CD14-positive monocyte (primary cell): Measurements from ENCODE around the gene MLLT1. TPM values are rescaled to one million over a fixed set of nuclear protein-coding genes. Genes with fewer than 3 reads are reported as not detected.

Experiments used
- DNase-seq, 3 donors: peaks; one replicate each; pipeline ENCODE4 v3.0.0-alpha.2; 2011 to 2022
- H2AFZ ChIP-seq: 2 replicates; pipeline ENCODE4 v1.6.0; 2012; ENCODE audit warnings: mild to moderate bottlenecking, low read depth, low read length, inconsistent platforms; ENCODE audit not compliant: insufficient read depth, poor library complexity, severe bottlenecking
- H3K27ac ChIP-seq, 2 donors: 1 replicate in 1 of 2; 2 replicates in 1 of 2; pipeline ENCODE4 v1.5.1; 2012 to 2013; ENCODE audit warnings: low read length in 2 of 2, control low read depth in 1 of 2, inconsistent platforms in 1 of 2, low read depth in 1 of 2, mild to moderate bottlenecking in 1 of 2
- H3K27me3 ChIP-seq, 2 donors: one replicate each; pipeline versions ENCODE4 v1.6.0 to v1.6.1; 2011 to 2013; ENCODE audit warnings: low read length in 2 of 2; ENCODE audit not compliant: control insufficient read depth in 2 of 2, insufficient read depth in 2 of 2
- H3K36me3 ChIP-seq, 2 donors: replicated peaks in 1 of 2; 1 replicate in 1 of 2; 2 replicates in 1 of 2; pipeline versions ENCODE4 v1.5.1 to v1.6.1; 2012 to 2013; ENCODE audit warnings: low read length in 2 of 2, control low read depth in 1 of 2, inconsistent platforms in 1 of 2, mild to moderate bottlenecking in 1 of 2; ENCODE audit not compliant: insufficient read depth in 2 of 2, control insufficient read depth in 1 of 2
- H3K4me1 ChIP-seq, 2 donors: 1 replicate in 1 of 2; 2 replicates in 1 of 2; pipeline versions ENCODE4 v1.5.1 to v1.6.1; 2012 to 2013; ENCODE audit warnings: low read length in 2 of 2, control low read depth in 1 of 2, inconsistent platforms in 1 of 2, mild to moderate bottlenecking in 1 of 2, moderate library complexity in 1 of 2; ENCODE audit not compliant: insufficient read depth in 2 of 2, control insufficient read depth in 1 of 2
- H3K4me2 ChIP-seq: replicated peaks from 2 replicates; pipeline ENCODE3; 2012; ENCODE audit warnings: low read length, moderate library complexity, mild to moderate bottlenecking; ENCODE audit not compliant: poor library complexity, severe bottlenecking; ENCODE audit errors: extremely low read depth
- H3K4me3 ChIP-seq, 3 experiments: fragments of 200-600 bp in 1 of 3; sonication (generic) in 1 of 3; replicated peaks in 1 of 3; 1 replicate in 2 of 3; 2 replicates in 1 of 3; pipeline ENCODE4 v1.5.1; 2011 to 2013; ENCODE audit warnings: low read length in 3 of 3, mild to moderate bottlenecking in 3 of 3, control low read depth in 2 of 3, low read depth in 2 of 3, inconsistent platforms in 1 of 3, moderate library complexity in 1 of 3
- H3K79me2 ChIP-seq: 2 replicates; pipeline ENCODE4 v1.6.0; 2012; ENCODE audit warnings: mild to moderate bottlenecking, control low read depth, inconsistent platforms, low read length, moderate library complexity; ENCODE audit not compliant: insufficient read depth
- H3K9ac ChIP-seq: 2 replicates; pipeline ENCODE4 v1.6.0; 2017; ENCODE audit warnings: low read length, mild to moderate bottlenecking; ENCODE audit not compliant: insufficient read depth, poor library complexity, severe bottlenecking
- H3K9me3 ChIP-seq, 2 donors: replicated peaks in 1 of 2; 1 replicate in 1 of 2; 2 replicates in 1 of 2; pipeline versions ENCODE4 v1.5.1 to v1.6.1; 2012 to 2013; ENCODE audit warnings: low read length in 2 of 2, control low read depth in 1 of 2; ENCODE audit not compliant: control insufficient read depth in 1 of 2, insufficient read depth in 1 of 2
- H4K20me1 ChIP-seq: 2 replicates; pipeline ENCODE4 v1.6.0; 2012; ENCODE audit warnings: mild to moderate bottlenecking, low read length, control low read depth, moderate library complexity; ENCODE audit not compliant: insufficient read depth
- H3K27ac Mint-ChIP-seq, 7 donors: one replicate each; pipeline ENCODE4 v1.8.0; 2020; ENCODE audit warnings: mild to moderate bottlenecking in 7 of 7, mixed read lengths in 7 of 7, moderate library complexity in 6 of 7, inconsistent platforms in 2 of 7
- H3K27me3 Mint-ChIP-seq, 3 donors: one replicate each; pipeline ENCODE4 v1.8.0; 2021 to 2022; ENCODE audit warnings: low read depth in 3 of 3, mild to moderate bottlenecking in 3 of 3, mixed read lengths in 3 of 3, moderate library complexity in 3 of 3, inconsistent platforms in 1 of 3
- H3K36me3 Mint-ChIP-seq, 2 donors: one replicate each; pipeline ENCODE4 v1.8.0; 2020; ENCODE audit warnings: mixed read lengths in 2 of 2, inconsistent platforms in 1 of 2, mild to moderate bottlenecking in 1 of 2
- H3K4me1 Mint-ChIP-seq: one replicate; pipeline ENCODE4 v1.8.0; 2020; ENCODE audit warnings: mild to moderate bottlenecking, mixed read lengths
- H3K4me3 Mint-ChIP-seq, 2 donors: one replicate each; pipeline ENCODE4 v1.8.0; 2020; ENCODE audit warnings: mild to moderate bottlenecking in 2 of 2, mixed read lengths in 2 of 2, moderate library complexity in 1 of 2
- H3K9me3 Mint-ChIP-seq, 7 donors: one replicate each; pipeline ENCODE4 v1.8.0; 2020 to 2022; ENCODE audit warnings: mixed read lengths in 7 of 7, mild to moderate bottlenecking in 6 of 7, moderate library complexity in 6 of 7, inconsistent platforms in 2 of 7
- CTCF ChIP-seq: fragments of 200-600 bp; IDR thresholded peaks from one replicate; pipeline ENCODE4 v1.8.0; 2022; ENCODE audit warnings: antibody characterized with exemption, mild to moderate bottlenecking
- WGBS: methylation state at CpG from one replicate; pipeline ENCODE4 v1.1.5; 2013; ENCODE audit warnings: missing lambda C conversion rate; ENCODE audit not compliant: insufficient coverage; 5-methylcytosine and 5-hydroxymethylcytosine counted together
- intact Hi-C, 2 donors: fragments of 100-400 bp; cut with micrococcal nuclease; formaldehyde crosslinking; loops; one replicate each; pipeline versions ENCODE4 v1.15.0 to v1.15.1; 2023
- polyA plus RNA-seq, 3 donors: library from polyadenylated mRNA; depleted of rRNA in 1 of 3; unstranded in 2 of 3; stranded (reverse) in 1 of 3; fragments of 300-500 nt in 2 of 3; fragments of >200 nt in 1 of 3; fragmentation: Illumina TruSeq in 2 of 3; gene quantifications; 1 replicate in 2 of 3; 2 replicates in 1 of 3; pipeline ENCODE4 v1.2.3, GENCODE V29; 2012 to 2021

The MLLT1 gene
- polyA plus RNA-seq, 3 donors, result 0.65 to 17.3 (median 0.99) TPM

GRCh38 chr19:6238256-6238642 is 41.5 kb downstream of the MLLT1 start:
- Histone ChIP-seq H4K20me1 (peaks cover 96% of the 10 kb centered on the region), H3K4me3 (no peak overlapping the region), H2AFZ (no peak overlapping the region), H3K27ac (no peak overlapping the region), H3K9ac (no peak overlapping the region), H3K9me3 (no peaks in the 10 kb centered on the region), H3K36me3 (peaks cover 2 to 9% of the 10 kb centered on the region in 2 donors), H3K79me2 (peaks cover 99% of the 10 kb centered on the region), H3K4me1 (peaks cover 24 to 33% of the 10 kb centered on the region in 2 donors), H3K27me3 (no peaks in the 10 kb centered on the region), H3K4me2 (no peak overlapping the region)
- WGBS, result no CpG with 5 or more reads among the region's 6 CpGs
- peaks cover 44% of the 10 kb centered on the region for H3K4me1 Mint-ChIP-seq
- H3K4me3 Mint-ChIP-seq, result no peak overlapping the region
- DNase-seq, result no peak
- intact Hi-C loops, result no loop called here
- peaks cover 0 to 2% (median 0%) of the 10 kb centered on the region in 3 donors for H3K27me3 Mint-ChIP-seq
- peak overlapping the region in 2 of 7 donors; percentile 11 to 46 for H3K27ac Mint-ChIP-seq
- TF ChIP-seq CTCF, result no peak
- H3K9me3 Mint-ChIP-seq, result no peaks in the 10 kb centered on the region
- H3K36me3 Mint-ChIP-seq, result peaks cover 12 to 25% of the 10 kb centered on the region in 2 donors

GRCh38 chr19:6236310-6237291 is 43.2 kb downstream of the MLLT1 start:
- Histone ChIP-seq H3K27ac (peak overlapping the region in 1 of 2 donors; percentile 31), H4K20me1 (peaks cover 96% of the 10 kb centered on the region), H3K4me2 (no peak overlapping the region), H3K36me3 (peaks cover 2 to 7% of the 10 kb centered on the region in 2 donors), H3K9ac (no peak overlapping the region), H2AFZ (no peak overlapping the region), H3K27me3 (no peaks in the 10 kb centered on the region), H3K4me1 (peaks cover 33 to 41% of the 10 kb centered on the region in 2 donors), H3K9me3 (no peaks in the 10 kb centered on the region), H3K79me2 (peaks cover 99% of the 10 kb centered on the region), H3K4me3 (no peak overlapping the region)
- Mint-ChIP-seq H3K27me3 (peaks cover 0 to 2% (median 0%) of the 10 kb centered on the region in 3 donors), H3K36me3 (peaks cover 12 to 28% of the 10 kb centered on the region in 2 donors), H3K4me3 (no peak overlapping the region), H3K9me3 (no peaks in the 10 kb centered on the region), H3K4me1 (peaks cover 52% of the 10 kb centered on the region), H3K27ac (peak overlapping the region in 4 of 7 donors; percentile 46 to 82 (median 72))
- no peak for DNase-seq
- whole genome bisulfite sequencing, result 94% methylated on average over 37 of the region's 39 CpGs
- intact Hi-C loops, result no loop called here
- no peak for TF ChIP-seq CTCF
